ENCODE measurements around the gene EEF1B2. TPM values are rescaled to one million over a fixed set of nuclear protein-coding genes. Genes with fewer than 3 reads are reported as not detected.
A peak's percentile ranks its signal among the peaks of the same experiment; 100 is the strongest.
"Not testable (repeated sequence)": the region's sequence is repeated elsewhere in the genome, so short reads cannot be mapped to it uniquely, and the experiment has no call there.

EEF1B2 gene
- total RNA-seq, result 453 and 492 TPM in 2 replicates
- long read RNA-seq, transcript EEF1B2-203 (6 exons, 1,098 nt), result major isoform, 206 of 238 reads
- long read RNA-seq, transcript EEF1B2-202 (7 exons, 880 nt), result minor isoform, 6 of 238 reads
- long read RNA-seq, transcript EEF1B2-201 (7 exons, 844 nt), result minor isoform, 10 of 238 reads
- long read RNA-seq, partial matches to known transcripts, result 9 of 238 reads
- long read RNA-seq, other reads (novel, unspliced or antisense), result 7 of 238 reads

GRCh38 chr2:206159346-206160124, at the start of gene EEF1B2, which contains the start of gene NDUFS1:
Gene EEF1B2, plus strand, starts transcription at chr2:206159895. Its CDS starts 85 bp downstream, at chr2:206159980.
Gene NDUFS1, minus strand, starts transcription at chr2:206159444. Its CDS starts 5,766 bp downstream, at chr2:206153678.
- Mint-ChIP-seq H3K4me3 (ENCODE audit: low read depth) (peak within 1 kb of the TSS; percentile 99), H3K9me3 (ENCODE audit: low read depth) (no peaks in the 10 kb centered on the region), H3K27me3 (no peaks in the 10 kb centered on the region), H3K27ac (peak within 1 kb of the TSS; percentile 99), H3K4me1 (ENCODE audit: low read depth) (peaks cover 19% of the 10 kb centered on the region), H3K36me3 (ENCODE audit: insufficient read depth) (peaks cover 29% of the 10 kb centered on the region)
- peak; percentile 7 for TF ChIP-seq CTCF (IDR thresholded peaks at IDR 0.05; ENCODE audit: unreplicated experiment)
- peak; percentile 91 for DNase-seq (ENCODE audit: low spot score, unreplicated experiment)

GRCh38 chr2:206112108-206112507, 47.6 kb upstream of the EEF1B2 start:
- Mint-ChIP-seq H3K27me3 (no peaks in the 10 kb centered on the region), H3K27ac (no peak overlapping the region), H3K4me1 (ENCODE audit: low read depth) (no peaks in the 10 kb centered on the region), H3K4me3 (ENCODE audit: low read depth) (no peak overlapping the region), H3K9me3 (ENCODE audit: low read depth) (no peaks in the 10 kb centered on the region), H3K36me3 (ENCODE audit: insufficient read depth) (peaks cover 16% of the 10 kb centered on the region)
- no peak for DNase-seq (ENCODE audit: low spot score, unreplicated experiment)
- TF ChIP-seq CTCF (IDR thresholded peaks at IDR 0.05; ENCODE audit: unreplicated experiment), result no peak

GRCh38 chr2:206112846-206113547, 46.7 kb upstream of the EEF1B2 start:
- Mint-ChIP-seq H3K27ac (no peak overlapping the region), H3K27me3 (no peaks in the 10 kb centered on the region), H3K9me3 (ENCODE audit: low read depth) (no peaks in the 10 kb centered on the region), H3K4me1 (ENCODE audit: low read depth) (no peaks in the 10 kb centered on the region), H3K36me3 (ENCODE audit: insufficient read depth) (peaks cover 16% of the 10 kb centered on the region), H3K4me3 (ENCODE audit: low read depth) (no peak overlapping the region)
- no peak for TF ChIP-seq CTCF (IDR thresholded peaks at IDR 0.05; ENCODE audit: unreplicated experiment)
- DNase-seq (ENCODE audit: low spot score, unreplicated experiment), result no peak

GRCh38 chr2:206115026-206115578, 44.6 kb upstream of the EEF1B2 start:
- no peak overlapping the region for H3K4me3 Mint-ChIP-seq (ENCODE audit: low read depth)
- H3K9me3 Mint-ChIP-seq (ENCODE audit: low read depth), result no peaks in the 10 kb centered on the region
- H3K27ac Mint-ChIP-seq, result no peak overlapping the region
- TF ChIP-seq CTCF (IDR thresholded peaks at IDR 0.05; ENCODE audit: unreplicated experiment), result no peak
- H3K27me3 Mint-ChIP-seq, result no peaks in the 10 kb centered on the region
- H3K36me3 Mint-ChIP-seq (ENCODE audit: insufficient read depth), result peaks cover 21% of the 10 kb centered on the region
- no peaks in the 10 kb centered on the region for H3K4me1 Mint-ChIP-seq (ENCODE audit: low read depth)
- no peak for DNase-seq (ENCODE audit: low spot score, unreplicated experiment)

- H3K27ac Mint-ChIP-seq, result no peak overlapping the region
- no peak for TF ChIP-seq CTCF (IDR thresholded peaks at IDR 0.05; ENCODE audit: unreplicated experiment)
- DNase-seq (ENCODE audit: low spot score, unreplicated experiment), result no peak
- peaks cover 30% of the 10 kb centered on the region for H3K36me3 Mint-ChIP-seq (ENCODE audit: insufficient read depth)
- H3K9me3 Mint-ChIP-seq (ENCODE audit: low read depth), result peaks cover 3% of the 10 kb centered on the region
- no peak overlapping the region for H3K4me3 Mint-ChIP-seq (ENCODE audit: low read depth)
- H3K27me3 Mint-ChIP-seq, result no peaks in the 10 kb centered on the region
- H3K4me1 Mint-ChIP-seq (ENCODE audit: low read depth), result no peaks in the 10 kb centered on the region
Observed at GRCh38 chr2:206116278-206116677, 43.4 kb upstream of the EEF1B2 start.

- not testable (repeated sequence) for H3K27ac Mint-ChIP-seq; H3K27me3 Mint-ChIP-seq; H3K9me3 Mint-ChIP-seq (ENCODE audit: low read depth); H3K4me3 Mint-ChIP-seq (ENCODE audit: low read depth); DNase-seq (ENCODE audit: low spot score, unreplicated experiment); H3K4me1 Mint-ChIP-seq (ENCODE audit: low read depth)
- H3K36me3 Mint-ChIP-seq (ENCODE audit: insufficient read depth), result peaks cover 29% of the 10 kb centered on the region
Observed at GRCh38 chr2:206122569-206122968, 37.1 kb upstream of the EEF1B2 start.
